ENCODE data around the gene KLRC4.
"Not testable (repeated sequence)": the region's sequence is repeated elsewhere in the genome, so short reads cannot be mapped to it uniquely, and the experiment has no call there.

Gene KLRC4

GRCh38 chr12:10374624-10375018, 34.9 kb downstream of the KLRC4 start:
- no peak for DNase-seq (ENCODE audit: low read depth)
- no peak for TF ChIP-seq CTCF (conservative IDR thresholded peaks at IDR 0.05; ENCODE audit: low read depth, low read length)
- no peak overlapping the region for H3K4me3 ChIP-seq (ENCODE audit: low read depth, low read length)

GRCh38 chr12:10372559-10372958, 37.0 kb downstream of the KLRC4 start:
- no peak overlapping the region for H3K4me3 ChIP-seq (ENCODE audit: low read depth, low read length)
- no peak for TF ChIP-seq CTCF (conservative IDR thresholded peaks at IDR 0.05; ENCODE audit: low read depth, low read length)
- DNase-seq (ENCODE audit: low read depth) = no peak

GRCh38 chr12:10371893-10372535, 37.5 kb downstream of the KLRC4 start:
- H3K4me3 ChIP-seq (ENCODE audit: low read depth, low read length) = not testable (repeated sequence)

GRCh38 chr12:10369557-10370415, 39.8 kb downstream of the KLRC4 start:
- DNase-seq (ENCODE audit: low read depth) = no peak
- TF ChIP-seq CTCF (conservative IDR thresholded peaks at IDR 0.05; ENCODE audit: low read depth, low read length) = no peak
- no peak overlapping the region for H3K4me3 ChIP-seq (ENCODE audit: low read depth, low read length)

More at GRCh38 chr12:10371893-10372535, 37.5 kb downstream of the KLRC4 start:
- DNase-seq (ENCODE audit: low read depth) = not testable (repeated sequence)

- no peak for DNase-seq (ENCODE audit: low read depth)
- no peak for TF ChIP-seq CTCF (conservative IDR thresholded peaks at IDR 0.05; ENCODE audit: low read depth, low read length)
These were observed 41.1 kb downstream of the KLRC4 start for GRCh38 chr12:10368206-10369171.

GRCh38 chr12:10367714-10368113, 41.8 kb downstream of the KLRC4 start:
- H3K4me3 ChIP-seq (ENCODE audit: low read depth, low read length); DNase-seq (ENCODE audit: low read depth): not testable (repeated sequence)

More at GRCh38 chr12:10368206-10369171, 41.1 kb downstream of the KLRC4 start:
- no peak overlapping the region for H3K4me3 ChIP-seq (ENCODE audit: low read depth, low read length)

GRCh38 chr12:10366875-10367274, 42.7 kb downstream of the KLRC4 start:
- no peak overlapping the region for H3K4me3 ChIP-seq (ENCODE audit: low read depth, low read length)
- DNase-seq (ENCODE audit: low read depth) = peak; percentile 66
- peak; percentile 44 for TF ChIP-seq CTCF (conservative IDR thresholded peaks at IDR 0.05; ENCODE audit: low read depth, low read length)

Measured in choroid plexus epithelial cell (primary cell).